GM18511 (cell line): ENCODE data around the gene SETD6.
A peak's percentile ranks its signal among the peaks of the same experiment; 100 is the strongest.

ENCODE experiments used
- ATAC-seq: cut with Tn5 transposase; IDR thresholded peaks from one replicate; pipeline ENCODE4 v1.9.1; 2021; ENCODE audit warnings: mild to moderate bottlenecking, moderate library complexity; ENCODE audit not compliant: unreplicated experiment

Gene SETD6

GRCh38 chr16:58493756-58494431 lies 21.4 kb upstream of the SETD6 start:
- ATAC-seq = no peak

DNA sequence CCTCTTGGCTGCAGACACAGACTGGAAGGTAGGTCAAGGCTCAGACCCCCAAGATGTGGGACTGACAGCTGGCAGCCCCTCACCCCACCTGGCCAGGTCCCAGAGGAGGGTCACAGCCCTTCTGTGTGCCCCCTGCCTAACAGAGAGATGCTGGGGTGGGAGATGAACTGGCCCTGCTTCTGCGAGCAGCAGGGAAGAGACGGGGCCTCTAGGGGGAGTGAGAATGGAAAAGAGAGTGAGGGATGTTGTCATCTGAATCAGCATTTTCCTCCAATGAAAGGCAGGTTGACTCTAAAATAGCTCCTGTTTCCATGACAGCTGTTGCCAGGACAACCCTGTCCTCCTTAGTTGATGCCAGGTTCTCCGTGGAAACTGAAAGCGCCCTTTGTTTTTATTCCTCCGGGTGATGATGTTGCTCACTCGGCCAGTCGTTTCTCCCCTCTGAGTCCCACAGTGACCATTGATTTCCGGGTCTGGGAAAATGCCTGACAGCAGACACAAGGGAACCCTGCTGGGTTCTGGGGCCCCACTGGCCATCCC lies 20.3 kb upstream of the SETD6 start:
- ATAC-seq = peak; percentile 77

GRCh38 chr16:58495521-58496331 lies 19.6 kb upstream of the SETD6 start:
- ATAC-seq = no peak

- ATAC-seq = no peak
These were observed 17.8 kb upstream of the SETD6 start for GRCh38 chr16:58497468-58497867.

GRCh38 chr16:58497935-58498334 lies 17.4 kb upstream of the SETD6 start:
- no peak for ATAC-seq

GRCh38 chr16:58498341-58499091 lies 16.8 kb upstream of the SETD6 start:
- no peak for ATAC-seq

GRCh38 chr16:58499092-58499511 lies 16.2 kb upstream of the SETD6 start:
- ATAC-seq = no peak

GRCh38 chr16:58499615-58500351 lies 15.5 kb upstream of the SETD6 start, which contains the start of gene NDRG4:
Gene NDRG4 (plus strand): TSS chr16:58500143. CDS start chr16:58500249, 106 bp downstream.
- ATAC-seq = peak; percentile 43

- no peak for ATAC-seq
These were observed 14.7 kb upstream of the SETD6 start for GRCh38 chr16:58500430-58501241.

DNA sequence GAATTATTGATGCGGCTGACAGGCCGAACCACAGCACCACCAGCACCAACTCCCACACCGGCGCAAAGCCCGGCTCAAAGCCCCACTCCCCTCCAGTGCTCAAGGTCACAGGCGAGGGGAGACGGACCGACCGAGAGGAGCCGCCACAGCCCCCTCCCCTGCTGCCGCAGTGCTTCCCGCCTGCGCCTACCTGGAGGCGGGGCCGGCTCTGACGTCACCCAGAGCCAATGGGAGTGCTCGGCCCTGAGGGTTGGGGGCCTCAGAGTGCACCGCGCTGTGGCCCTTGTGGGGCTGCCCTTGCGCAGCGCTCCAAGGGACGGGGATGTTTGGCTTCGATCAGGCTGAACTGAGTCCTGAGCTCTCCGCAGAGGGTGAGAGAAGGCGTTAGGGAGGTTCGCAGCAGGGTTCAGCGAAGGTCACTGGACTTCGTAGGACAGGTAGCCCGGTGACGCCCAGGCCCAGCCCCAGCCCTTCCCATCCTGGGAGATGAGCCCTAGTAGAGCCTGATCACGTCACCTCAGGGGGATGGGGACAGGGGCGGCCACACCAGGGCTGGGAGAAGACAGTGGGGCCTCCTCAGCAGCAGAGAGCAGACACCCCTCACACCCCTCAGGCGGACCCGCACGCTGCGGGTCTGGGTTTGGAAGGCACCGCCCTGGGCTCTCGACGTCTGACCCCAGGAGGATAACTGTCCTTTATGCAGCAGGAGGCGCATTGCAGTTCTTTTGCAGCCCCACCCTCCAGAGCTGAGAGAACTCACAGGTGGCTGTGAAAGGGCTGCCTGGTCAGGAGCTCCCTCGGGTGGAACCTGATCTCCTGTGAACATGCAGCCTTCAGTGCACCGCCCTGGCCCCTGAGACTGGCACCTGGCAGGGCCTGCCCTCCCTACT lies 13.8 kb upstream of the SETD6 start:
- no peak for ATAC-seq

- ATAC-seq = no peak
These were observed 12.9 kb upstream of the SETD6 start for GRCh38 chr16:58502217-58502921.

GRCh38 chr16:58503166-58503862 lies 12.0 kb upstream of the SETD6 start:
- no peak for ATAC-seq

GRCh38 chr16:58503863-58504688 lies 11.2 kb upstream of the SETD6 start:
- no peak for ATAC-seq

DNA sequence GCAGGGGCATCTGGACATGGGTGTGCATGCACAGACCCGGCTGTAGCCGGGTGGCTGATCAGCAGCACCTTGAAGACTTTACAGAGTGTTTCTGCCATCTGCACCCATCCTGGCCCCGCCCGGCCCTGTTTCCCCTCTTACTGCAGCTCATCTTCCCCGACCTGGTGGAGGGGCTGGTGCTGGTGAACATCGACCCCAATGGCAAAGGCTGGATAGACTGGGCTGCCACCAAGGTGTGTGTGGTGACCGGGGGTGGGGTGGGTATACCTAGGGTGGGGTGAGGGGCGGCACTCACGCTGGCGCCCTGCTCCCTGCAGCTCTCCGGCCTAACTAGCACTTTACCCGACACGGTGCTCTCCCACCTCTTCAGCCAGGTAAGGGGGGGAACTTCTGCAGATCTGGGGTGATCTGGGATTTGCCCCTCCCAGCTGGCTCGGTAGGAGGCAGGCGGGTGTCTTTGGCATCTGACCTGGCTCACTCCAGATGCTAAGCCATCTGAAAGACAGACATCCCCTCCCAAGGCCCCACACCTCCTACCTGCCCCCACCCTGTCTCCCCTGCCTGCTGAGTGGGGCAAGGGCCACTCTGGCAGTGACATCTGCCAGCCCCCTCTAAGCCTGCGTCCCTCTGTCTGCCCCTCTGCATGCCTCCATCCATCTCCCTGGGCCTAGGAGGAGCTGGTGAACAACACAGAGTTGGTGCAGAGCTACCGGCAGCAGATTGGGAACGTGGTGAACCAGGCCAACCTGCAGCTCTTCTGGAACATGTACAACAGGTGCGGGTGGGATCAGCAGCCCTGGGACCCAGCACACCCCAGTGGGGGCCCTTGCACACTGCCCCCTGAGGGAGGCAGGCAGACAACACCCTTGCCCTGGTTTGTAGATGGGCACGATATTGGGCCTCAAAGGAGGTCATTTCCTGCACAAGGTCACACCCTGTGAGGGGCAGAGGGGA lies 8.8 kb upstream of the SETD6 start:
- no peak for ATAC-seq

DNA sequence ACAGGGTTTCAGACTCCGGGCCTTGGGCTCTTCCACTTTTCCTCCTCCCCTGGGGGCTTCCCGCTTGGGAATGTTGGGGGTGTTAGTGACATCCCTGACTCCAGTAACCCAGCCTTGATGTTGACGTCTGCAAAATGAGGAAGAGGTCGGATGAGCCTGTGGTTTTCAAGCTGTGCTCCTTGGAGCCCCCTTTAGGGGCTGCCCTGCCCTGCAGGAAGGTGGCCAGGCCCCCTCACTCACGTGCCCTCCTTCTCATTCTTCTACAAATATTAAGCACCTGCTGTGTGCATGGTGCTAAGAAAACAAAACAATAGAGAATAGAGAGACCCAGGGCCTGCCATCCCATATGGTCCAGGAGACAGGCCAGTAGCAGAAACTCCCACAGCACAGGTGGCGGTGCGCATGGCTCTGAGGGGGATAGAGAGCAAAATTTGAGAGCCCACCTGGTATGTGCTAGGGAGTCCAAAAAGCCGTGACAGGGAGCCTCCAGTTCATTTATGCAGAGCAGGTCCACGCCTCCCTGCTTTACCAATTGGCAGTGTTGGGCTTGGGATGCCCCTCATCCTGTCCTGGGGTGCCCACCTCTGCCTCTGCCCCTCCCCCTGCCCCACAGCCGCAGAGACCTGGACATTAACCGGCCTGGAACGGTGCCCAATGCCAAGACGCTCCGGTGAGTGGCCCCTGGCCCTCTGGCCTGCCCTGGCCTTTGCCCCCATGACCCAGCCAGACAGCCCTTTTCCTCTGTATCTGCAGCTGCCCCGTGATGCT lies 7.9 kb upstream of the SETD6 start:
- no peak for ATAC-seq
